Left lung (tissue), 10 donors: ENCODE results near the gene MOK. TPM values are rescaled to one million over a fixed set of nuclear protein-coding genes. Genes with fewer than 3 reads are reported as not detected.

Experiments used
- ATAC-seq: fragments of 200-7000 bp; cut with Tn5 transposase; one replicate; pipeline ENCODE4 v1.9.1; 2020; ENCODE audit warnings: moderate library complexity
- DNase-seq, 4 donors: peaks; one replicate each; pipeline ENCODE4 v3.0.0-alpha.2; 2013 to 2020
- H3K27ac ChIP-seq, 2 donors: fragments of 200-600 bp; sonication (generic) in 1 of 2; one replicate each; pipeline versions ENCODE4 v1.5.0 to v1.8.0; 2020 to 2021
- H3K27me3 ChIP-seq, 2 donors: fragments of 200-600 bp; sonication (generic) in 1 of 2; one replicate each; pipeline versions ENCODE4 v1.5.0 to v1.8.0; 2020 to 2021
- H3K36me3 ChIP-seq, 2 donors: fragments of 200-600 bp; sonication (generic) in 1 of 2; one replicate each; pipeline versions ENCODE4 v1.5.0 to v1.8.0; 2020 to 2021
- H3K4me1 ChIP-seq, 2 donors: fragments of 200-600 bp; one replicate each; pipeline ENCODE4 v1.8.0; 2021
- H3K4me3 ChIP-seq, 2 donors: fragments of 200-600 bp; sonication (generic) in 1 of 2; one replicate each; pipeline versions ENCODE4 v1.5.0 to v1.8.0; 2020 to 2021; ENCODE audit warnings: mild to moderate bottlenecking in 1 of 2
- H3K9me3 ChIP-seq, 2 donors: fragments of 200-600 bp; sonication (generic) in 1 of 2; one replicate each; pipeline versions ENCODE4 v1.5.0 to v1.8.0; 2020 to 2021
- intact Hi-C, 2 donors: fragments of 100-400 bp; cut with DNase I; formaldehyde crosslinking; loops; one replicate each; pipeline versions ENCODE4 v1.11.2 to v1.14.2; 2022
- polyA plus RNA-seq, 6 donors: library from polyadenylated mRNA; unstranded; fragments of 120-200 nt; gene quantifications; one replicate each; pipeline ENCODE4 v1.2.1, GENCODE V29; 2013; ENCODE audit not compliant: insufficient read length in 6 of 6
- total RNA-seq, 2 donors: library from RNA; stranded (reverse); fragmentation: NEBNext Ultra II Directional; extraction: Animal tissue kit (Norgen Biotek cat#: 25700); gene quantifications; one replicate each; pipeline ENCODE4 v1.2.1, GENCODE V29; 2021
- TF ChIP-seq, protein P1 (sequence below), 2 donors: fragments of 200-600 bp; sonication (generic) in 1 of 2; IDR thresholded peaks; one replicate each; pipeline versions ENCODE4 v1.5.0 to v1.8.0; 2021; ENCODE audit warnings: antibody characterized with exemption in 2 of 2
- donor health status: DM: no; HTN: yes; CAD: no.
- donor health status: DM: no; HTN: no; CAD: no.

MOK gene
- total and polyA plus RNA-seq, 8 donors, result 8.7 to 39.0 (median 27.3) TPM

DNA sequence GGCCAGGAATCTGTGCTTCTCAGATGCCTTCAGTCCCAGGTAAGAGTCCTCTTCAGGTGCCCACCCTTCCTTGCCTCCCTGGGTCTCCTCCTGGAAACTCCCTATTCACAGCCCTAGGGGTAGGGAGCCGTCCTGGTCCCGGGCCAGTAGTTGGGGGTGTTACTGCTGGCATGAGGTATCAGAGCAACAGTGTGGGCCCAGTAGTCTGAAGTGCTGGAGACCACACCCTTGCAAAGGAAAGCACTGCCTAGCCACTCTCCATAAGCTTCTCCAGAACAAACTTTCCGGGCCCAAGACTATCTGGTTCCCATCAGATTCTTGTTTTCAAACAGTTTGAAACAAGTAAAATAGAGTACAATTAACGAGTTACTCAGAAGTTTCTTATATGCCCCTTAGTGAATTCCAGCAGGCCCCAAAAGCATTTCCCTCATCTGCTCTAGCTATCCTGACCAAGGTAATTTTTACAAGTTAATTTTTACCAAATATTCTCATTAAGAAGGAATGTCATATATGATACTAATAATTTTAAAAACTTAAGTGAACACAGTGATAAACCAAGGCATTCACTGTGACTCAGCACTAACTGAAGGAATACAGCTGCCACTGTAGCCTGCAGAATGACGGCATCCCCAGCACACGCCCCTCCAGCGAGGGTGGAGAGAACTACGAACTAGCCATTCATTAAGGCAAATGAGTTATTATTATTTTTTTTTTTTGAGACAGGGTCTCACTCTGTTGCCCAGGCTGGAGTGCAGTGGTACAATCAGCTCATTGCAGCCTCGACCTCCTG, 49.4 kb downstream of the MOK start:
- TF ChIP-seq, protein P1, sequence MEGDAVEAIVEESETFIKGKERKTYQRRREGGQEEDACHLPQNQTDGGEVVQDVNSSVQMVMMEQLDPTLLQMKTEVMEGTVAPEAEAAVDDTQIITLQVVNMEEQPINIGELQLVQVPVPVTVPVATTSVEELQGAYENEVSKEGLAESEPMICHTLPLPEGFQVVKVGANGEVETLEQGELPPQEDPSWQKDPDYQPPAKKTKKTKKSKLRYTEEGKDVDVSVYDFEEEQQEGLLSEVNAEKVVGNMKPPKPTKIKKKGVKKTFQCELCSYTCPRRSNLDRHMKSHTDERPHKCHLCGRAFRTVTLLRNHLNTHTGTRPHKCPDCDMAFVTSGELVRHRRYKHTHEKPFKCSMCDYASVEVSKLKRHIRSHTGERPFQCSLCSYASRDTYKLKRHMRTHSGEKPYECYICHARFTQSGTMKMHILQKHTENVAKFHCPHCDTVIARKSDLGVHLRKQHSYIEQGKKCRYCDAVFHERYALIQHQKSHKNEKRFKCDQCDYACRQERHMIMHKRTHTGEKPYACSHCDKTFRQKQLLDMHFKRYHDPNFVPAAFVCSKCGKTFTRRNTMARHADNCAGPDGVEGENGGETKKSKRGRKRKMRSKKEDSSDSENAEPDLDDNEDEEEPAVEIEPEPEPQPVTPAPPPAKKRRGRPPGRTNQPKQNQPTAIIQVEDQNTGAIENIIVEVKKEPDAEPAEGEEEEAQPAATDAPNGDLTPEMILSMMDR (IDR thresholded peaks at IDR 0.05), result no peak
- Histone ChIP-seq H3K4me1 (no peaks in the 10 kb centered on the region), H3K27ac (peak overlapping the region; percentile 5 to 76), H3K27me3 (no peaks in the 10 kb centered on the region), H3K4me3 (no peak overlapping the region), H3K36me3 (no peaks in the 10 kb centered on the region), H3K9me3 (no peaks in the 10 kb centered on the region)
- intact Hi-C loops, result no loop called here
- ATAC-seq, result peak; percentile 76
- DNase-seq, result no peak

DNA sequence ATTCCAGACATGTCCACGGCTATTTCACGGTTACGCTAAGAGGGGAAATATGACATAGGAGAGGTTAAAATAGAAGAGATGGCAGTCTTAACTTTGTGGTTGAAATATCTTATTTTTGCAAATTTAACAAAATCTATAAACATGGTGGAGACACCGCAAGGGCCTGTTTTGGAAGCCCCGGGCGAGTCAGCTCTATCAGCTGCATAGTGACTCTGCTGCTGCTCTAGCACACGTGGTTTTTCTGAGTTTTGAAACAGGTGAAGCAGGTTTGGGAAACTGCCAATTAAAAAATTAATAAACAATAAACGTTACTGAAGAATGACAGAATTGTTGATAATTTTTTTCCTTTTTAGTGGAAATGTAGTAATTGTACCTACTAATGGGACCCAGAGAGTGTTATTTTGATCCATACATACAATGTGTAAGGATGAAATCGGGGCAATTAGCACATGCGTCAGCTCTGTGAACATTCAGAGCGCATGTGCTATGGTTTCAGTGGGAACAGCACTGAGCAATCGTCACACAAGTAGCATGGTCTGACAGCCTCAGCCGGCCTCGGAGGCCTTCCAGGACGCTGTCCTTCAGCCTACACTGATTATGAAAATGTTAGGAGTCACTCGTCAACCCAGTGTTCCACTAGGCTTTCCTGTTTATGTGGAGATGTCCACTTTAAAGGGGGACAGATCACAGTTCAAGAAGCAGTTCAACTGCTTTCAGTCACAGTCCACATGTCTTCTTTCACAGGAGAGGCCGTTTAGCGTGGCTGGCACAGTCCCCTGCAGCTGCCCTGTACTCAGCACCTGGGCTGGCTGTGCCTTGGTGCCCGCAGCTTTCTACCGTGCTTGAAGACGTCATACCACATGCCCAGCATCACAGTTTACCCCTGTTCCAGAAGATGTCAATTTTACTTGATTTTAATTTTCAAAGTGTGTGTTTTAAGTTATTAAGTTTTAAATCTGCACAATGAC, 51.8 kb downstream of the MOK start:
- TF ChIP-seq, protein P1 (IDR thresholded peaks at IDR 0.05), result no peak
- no peak for DNase-seq
- intact Hi-C loops, result no loop called here
- Histone ChIP-seq H3K27ac (no peak overlapping the region), H3K4me1 (no peaks in the 10 kb centered on the region), H3K27me3 (no peaks in the 10 kb centered on the region), H3K4me3 (no peak overlapping the region), H3K9me3 (no peaks in the 10 kb centered on the region), H3K36me3 (no peaks in the 10 kb centered on the region)
- no peak for ATAC-seq

DNA sequence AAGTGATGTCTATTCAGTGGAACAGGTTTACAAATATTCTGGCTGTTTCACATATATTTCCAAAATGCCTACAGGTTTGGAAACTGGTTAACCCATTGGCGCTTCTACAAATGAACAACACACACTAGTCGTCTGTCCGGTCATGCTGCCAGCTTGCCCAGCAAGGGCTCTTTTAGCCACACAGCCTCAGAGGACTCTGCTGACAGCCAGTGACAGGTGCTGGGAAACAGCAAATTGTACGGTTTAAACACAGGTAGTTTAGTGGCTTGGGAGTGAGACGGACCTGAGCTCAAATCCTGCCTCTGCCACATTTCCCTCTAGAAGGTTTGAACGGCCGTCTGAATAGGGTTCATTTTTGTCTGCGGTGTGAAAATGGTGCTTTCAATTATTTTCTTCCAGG, 53.8 kb downstream of the MOK start:
- no peaks in the 10 kb centered on the region for H3K27me3 ChIP-seq
- TF ChIP-seq, protein P1 (IDR thresholded peaks at IDR 0.05), result no peak

DNA sequence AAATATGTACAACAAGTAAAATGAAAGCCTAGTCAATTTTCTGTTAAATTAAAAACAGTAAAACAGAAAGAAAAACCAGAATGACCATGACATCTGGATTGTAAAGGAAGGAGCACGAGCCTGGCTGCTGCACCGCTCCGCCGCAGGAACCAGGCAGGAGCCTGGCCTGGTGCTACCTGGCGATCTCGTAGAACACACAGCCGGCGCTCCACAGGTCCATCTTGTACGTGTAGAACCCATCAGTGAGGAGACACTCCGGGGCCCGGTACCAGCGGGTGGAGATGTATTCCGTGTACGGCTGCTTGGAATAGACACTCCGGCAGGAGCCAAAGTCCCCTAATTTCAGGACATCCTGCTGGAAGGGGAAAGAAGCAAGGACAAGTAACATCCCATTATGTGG, 54.3 kb downstream of the MOK start:
- DNase-seq, result no peak
- H3K9me3 ChIP-seq, result no peaks in the 10 kb centered on the region
- TF ChIP-seq, protein P1 (IDR thresholded peaks at IDR 0.05), result no peak
- H3K4me3 ChIP-seq, result no peak overlapping the region
- H3K4me1 ChIP-seq, result no peaks in the 10 kb centered on the region
- intact Hi-C loops, result no loop called here
- H3K36me3 ChIP-seq, result no peaks in the 10 kb centered on the region
- no peak for ATAC-seq
- no peaks in the 10 kb centered on the region for H3K27me3 ChIP-seq
- no peak overlapping the region for H3K27ac ChIP-seq

More for the DNA sequence above, 53.8 kb downstream of the MOK start:
- DNase-seq (no peak), ATAC-seq (no peak)
- Histone ChIP-seq H3K9me3 (no peaks in the 10 kb centered on the region), H3K4me3 (no peak overlapping the region), H3K4me1 (no peaks in the 10 kb centered on the region), H3K27ac (no peak overlapping the region), H3K36me3 (no peaks in the 10 kb centered on the region)
- intact Hi-C loops, result no loop called here

DNA sequence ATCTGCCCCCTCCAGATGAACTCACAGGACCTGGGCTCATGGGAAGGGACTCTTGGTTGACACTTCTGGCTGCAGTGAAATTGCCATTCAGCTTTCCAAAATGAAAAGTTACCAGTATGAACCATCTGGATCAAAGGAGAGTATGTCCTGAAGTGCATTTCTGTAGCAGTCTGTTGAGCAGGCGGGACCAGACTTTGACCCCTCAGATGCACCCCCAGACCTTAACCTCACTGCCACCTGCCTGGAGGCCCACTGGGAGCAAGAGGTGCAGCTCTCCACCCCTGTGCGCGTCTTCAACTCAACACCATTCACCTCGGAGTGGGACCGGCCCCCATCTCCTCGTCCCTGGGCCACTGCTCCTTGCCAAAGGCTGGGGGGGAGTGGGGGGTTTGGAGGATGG, 55.0 kb downstream of the MOK start:
- Histone ChIP-seq H3K27ac (no peak overlapping the region), H3K4me1 (no peaks in the 10 kb centered on the region), H3K4me3 (no peak overlapping the region), H3K27me3 (no peaks in the 10 kb centered on the region), H3K36me3 (no peaks in the 10 kb centered on the region), H3K9me3 (no peaks in the 10 kb centered on the region)
- TF ChIP-seq, protein P1 (IDR thresholded peaks at IDR 0.05), result no peak
- intact Hi-C loops, result no loop called here
- no peak for DNase-seq
- ATAC-seq, result no peak
